Uterus (tissue), 2 donors: ENCODE data around the gene SLC29A4.

Source experiments
- CTCF ChIP-seq, 4 experiments: fragments of 200-600 bp in 2 of 4; fragments of 450-650 bp in 2 of 4; sonication (generic) in 2 of 4; IDR thresholded peaks; one replicate each; pipeline ENCODE4 v1.5.1; 2016 to 2019; ENCODE audit warnings: antibody characterized with exemption in 4 of 4, mild to moderate bottlenecking in 2 of 4, moderate library complexity in 1 of 4
- POLR2A ChIP-seq, 2 donors: fragments of 450-650 bp; IDR thresholded peaks; one replicate each; pipeline ENCODE4 v1.6.1; 2016; ENCODE audit warnings: antibody characterized with exemption in 2 of 2, mild to moderate bottlenecking in 1 of 2, moderate library complexity in 1 of 2

GRCh38 chr7:5349437-5350173 lies 66.9 kb downstream of the SLC29A4 start:
- TF ChIP-seq CTCF (IDR thresholded peaks at IDR 0.05) (no peak), POLR2A (IDR thresholded peaks at IDR 0.05) (no peak)
